Neural crest cell (in vitro differentiated cells): ENCODE data around the gene CEP131. TPM values are rescaled to one million over a fixed set of nuclear protein-coding genes. Genes with fewer than 3 reads are reported as not detected.

Experiments
- DNase-seq: peaks from one replicate; pipeline ENCODE4 v3.0.0; 2021; ENCODE audit warnings: low read depth, mixed read lengths, low spot score
- H3K27ac Mint-ChIP-seq: one replicate; pipeline ENCODE4 v1.8.0; 2021; ENCODE audit warnings: mild to moderate bottlenecking, mixed read lengths; ENCODE audit not compliant: unreplicated experiment
- H3K27me3 Mint-ChIP-seq: 2 replicates; pipeline ENCODE4 v1.8.0; 2021; ENCODE audit warnings: low read depth, mild to moderate bottlenecking, mixed read lengths
- H3K36me3 Mint-ChIP-seq: 2 replicates; pipeline ENCODE4 v1.8.0; 2021; ENCODE audit warnings: low read depth, mild to moderate bottlenecking, mixed read lengths
- H3K4me1 Mint-ChIP-seq: 2 replicates; pipeline ENCODE4 v1.8.0; 2021; ENCODE audit warnings: mixed read lengths
- H3K4me3 Mint-ChIP-seq: one replicate; pipeline ENCODE4 v1.8.0; 2021; ENCODE audit warnings: mild to moderate bottlenecking, mixed read lengths
- H3K9me3 Mint-ChIP-seq: 2 replicates; pipeline ENCODE4 v1.8.0; 2021; ENCODE audit warnings: mixed read lengths
- CTCF ChIP-seq: fragments of 200-600 bp; sonication (generic); conservative IDR thresholded peaks from 2 replicates; pipeline ENCODE4 v1.5.0; 2021; ENCODE audit warnings: antibody characterized with exemption, mild to moderate bottlenecking
- total RNA-seq: library from RNA; stranded (reverse); gene quantifications from 2 replicates; pipeline ENCODE4 v1.2.1, GENCODE V29; 2021

The CEP131 gene
- total RNA-seq, 1 donor from 2014 or later, result 42.5 TPM

- TF ChIP-seq CTCF, result no peak
- peaks cover 19% of the 10 kb centered on the region for H3K4me1 Mint-ChIP-seq
- no peak overlapping the region for H3K4me3 Mint-ChIP-seq
- no peak for DNase-seq
- H3K9me3 Mint-ChIP-seq, result no peaks in the 10 kb centered on the region
- no peaks in the 10 kb centered on the region for H3K27me3 Mint-ChIP-seq
- H3K36me3 Mint-ChIP-seq, result peaks cover 15% of the 10 kb centered on the region
- no peak overlapping the region for H3K27ac Mint-ChIP-seq
Measured at GRCh38 chr17:81264640-81265039, 41.9 kb upstream of the CEP131 start.

DNA sequence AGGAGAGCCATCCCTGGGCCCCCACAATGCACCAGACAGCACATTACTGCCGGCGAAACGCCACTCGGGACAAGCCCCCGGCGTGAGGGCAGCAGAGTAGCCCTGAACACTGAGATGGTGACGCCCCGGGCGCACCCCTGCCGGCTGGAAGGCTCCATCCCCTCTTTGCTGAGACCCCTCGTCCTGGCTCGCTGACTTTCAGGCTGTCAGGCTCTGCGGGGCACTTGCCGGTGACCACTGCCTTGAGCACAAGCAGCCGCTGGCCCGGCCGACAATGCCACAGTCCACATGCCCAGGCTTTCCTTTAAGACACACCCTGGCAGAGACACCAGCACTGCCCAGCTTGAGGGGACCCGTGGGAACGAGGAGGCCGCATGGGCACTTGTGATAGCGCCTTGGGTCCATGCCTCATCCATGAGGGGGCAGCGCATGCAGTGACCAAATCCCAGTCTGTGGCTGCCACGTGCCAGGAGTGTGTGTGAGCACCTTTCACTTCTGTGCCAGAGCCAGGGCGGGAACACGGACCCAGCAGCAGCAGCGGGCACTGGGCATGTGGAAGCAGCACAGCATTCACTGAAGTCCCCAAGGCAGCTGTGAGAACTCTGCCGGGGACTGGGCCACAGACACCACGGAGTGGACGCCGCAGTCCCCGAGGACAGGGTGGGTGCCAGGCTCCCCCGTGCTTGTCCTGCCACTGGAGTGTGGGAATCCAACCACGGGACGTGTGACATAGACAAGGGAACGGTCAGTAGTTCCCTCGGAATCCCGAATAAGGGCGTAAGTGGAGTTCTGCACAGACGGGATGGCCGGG, 40.8 kb upstream of the CEP131 start:
- Mint-ChIP-seq H3K27me3 (no peaks in the 10 kb centered on the region), H3K4me1 (peaks cover 19% of the 10 kb centered on the region), H3K9me3 (no peaks in the 10 kb centered on the region), H3K36me3 (peaks cover 7% of the 10 kb centered on the region), H3K4me3 (no peak overlapping the region), H3K27ac (no peak overlapping the region)
- no peak for TF ChIP-seq CTCF
- DNase-seq, result no peak

GRCh38 chr17:81261582-81262336, 39.0 kb upstream of the CEP131 start:
- TF ChIP-seq CTCF, result no peak

DNA sequence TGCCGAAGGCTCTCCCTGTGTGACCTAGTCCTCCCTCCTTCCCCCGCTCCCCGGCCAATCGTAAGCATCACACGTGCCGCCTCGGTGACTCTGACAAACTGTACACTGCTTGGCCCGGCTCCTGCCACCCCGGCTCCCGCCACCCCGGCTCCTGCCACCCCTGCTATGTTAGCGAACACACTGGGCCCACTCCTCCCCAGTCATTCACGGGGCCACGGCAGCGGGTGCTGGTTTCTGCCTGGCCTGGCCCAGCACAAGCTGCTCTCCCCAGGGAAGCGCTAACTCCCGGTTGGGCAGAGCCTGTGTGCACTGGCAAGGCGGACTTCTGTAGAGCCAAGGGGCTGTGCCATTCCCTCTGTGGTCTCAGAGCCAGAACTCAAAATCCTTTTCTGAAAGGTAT, 38.3 kb upstream of the CEP131 start:
- H3K36me3 Mint-ChIP-seq, result peaks cover 2% of the 10 kb centered on the region
- H3K4me1 Mint-ChIP-seq, result peaks cover 3% of the 10 kb centered on the region
- no peaks in the 10 kb centered on the region for H3K9me3 Mint-ChIP-seq
- TF ChIP-seq CTCF, result no peak
- H3K27ac Mint-ChIP-seq, result no peak overlapping the region
- no peak overlapping the region for H3K4me3 Mint-ChIP-seq
- DNase-seq, result no peak
- H3K27me3 Mint-ChIP-seq, result no peaks in the 10 kb centered on the region

More at GRCh38 chr17:81261582-81262336, 39.0 kb upstream of the CEP131 start:
- Mint-ChIP-seq H3K4me3 (no peak overlapping the region), H3K9me3 (no peaks in the 10 kb centered on the region), H3K36me3 (peaks cover 2% of the 10 kb centered on the region), H3K4me1 (peaks cover 5% of the 10 kb centered on the region), H3K27me3 (no peaks in the 10 kb centered on the region), H3K27ac (no peak overlapping the region)
- DNase-seq, result no peak

- Mint-ChIP-seq H3K9me3 (no peaks in the 10 kb centered on the region), H3K36me3 (no peaks in the 10 kb centered on the region), H3K27me3 (no peaks in the 10 kb centered on the region), H3K27ac (no peak overlapping the region), H3K4me3 (no peak overlapping the region), H3K4me1 (no peaks in the 10 kb centered on the region)
- DNase-seq, result no peak
- TF ChIP-seq CTCF, result no peak
Measured at GRCh38 chr17:81260641-81261040, 37.9 kb upstream of the CEP131 start.
